Hepatocyte (in vitro differentiated cells): Measurements from ENCODE around the gene AMDHD1. TPM values are rescaled to one million over a fixed set of nuclear protein-coding genes. Genes with fewer than 3 reads are reported as not detected.
A peak's percentile ranks its signal among the peaks of the same experiment; 100 is the strongest.

Experiments used
- DNase-seq: peaks from one replicate; pipeline ENCODE4 v3.0.0-alpha.2; 2016; ENCODE audit warnings: low spot score
- H2AFZ ChIP-seq: fragments of 200-600 bp; sonication (generic); 2 replicates; pipeline ENCODE4 v1.6.0; 2016; ENCODE audit warnings: antibody characterized with exemption, mild to moderate bottlenecking
- H3K27ac ChIP-seq: fragments of 200-600 bp; sonication (generic); 2 replicates; pipeline ENCODE4 v1.5.1; 2016; ENCODE audit warnings: mild to moderate bottlenecking
- H3K27me3 ChIP-seq: fragments of 200-600 bp; sonication (generic); 2 replicates; pipeline ENCODE4 v1.6.1; 2016
- H3K36me3 ChIP-seq: fragments of 200-600 bp; sonication (generic); replicated peaks from 2 replicates; pipeline ENCODE4 v1.5.1; 2016; ENCODE audit warnings: low read depth; ENCODE audit not compliant: insufficient read depth
- H3K4me1 ChIP-seq: fragments of 200-600 bp; sonication (generic); 2 replicates; pipeline ENCODE4 v1.5.1; 2016; ENCODE audit warnings: mild to moderate bottlenecking, moderate library complexity; ENCODE audit not compliant: insufficient read depth
- H3K4me2 ChIP-seq: fragments of 200-600 bp; sonication (generic); 2 replicates; pipeline ENCODE4 v1.6.0; 2016
- H3K4me3 ChIP-seq: fragments of 200-600 bp; sonication (generic); 2 replicates; pipeline ENCODE4 v1.5.1; 2016; ENCODE audit warnings: mild to moderate bottlenecking
- H3K79me2 ChIP-seq: fragments of 200-600 bp; sonication (generic); 2 replicates; pipeline ENCODE4 v1.6.0; 2017; ENCODE audit warnings: mild to moderate bottlenecking
- H3K9me2 ChIP-seq: fragments of 200-600 bp; sonication (generic); replicated peaks from 2 replicates; pipeline ENCODE4 v1.6.0; 2017; ENCODE audit warnings: mild to moderate bottlenecking; ENCODE audit not compliant: insufficient read depth
- H3K9me3 ChIP-seq: fragments of 200-600 bp; sonication (generic); 2 replicates; pipeline ENCODE4 v1.5.1; 2016; ENCODE audit warnings: low read depth, mild to moderate bottlenecking
- H4K20me1 ChIP-seq: fragments of 200-600 bp; sonication (generic); 2 replicates; pipeline ENCODE4 v1.6.0; 2016; ENCODE audit warnings: mild to moderate bottlenecking; ENCODE audit not compliant: insufficient read depth, poor library complexity, severe bottlenecking
- EZH2 ChIP-seq: fragments of 200-600 bp; sonication (generic); IDR thresholded peaks from 2 replicates; pipeline ENCODE4 v1.6.1; 2016; ENCODE audit warnings: antibody characterized with exemption, mild to moderate bottlenecking, borderline replicate concordance
- EZH2phosphoT487 ChIP-seq: fragments of 200-600 bp; sonication (generic); IDR thresholded peaks from one replicate; pipeline ENCODE4 v1.6.1; 2018; ENCODE audit warnings: antibody characterized with exemption, mild to moderate bottlenecking, low read depth, moderate library complexity; ENCODE audit not compliant: unreplicated experiment, severe bottlenecking
- WGBS: methylation state at CpG from one replicate; pipeline ENCODE4 v1.1.6; 2016; ENCODE audit warnings: low lambda C conversion rate; ENCODE audit errors: missing lambda C conversion rate; 5-methylcytosine and 5-hydroxymethylcytosine counted together
- polyA plus RNA-seq: library from polyadenylated mRNA; unstranded; fragments of >200 nt; fragmentation: Nextera tagmentation; extraction: Ambion mirVana; gene quantifications from 2 replicates; pipeline ENCODE4 v1.2.1, GENCODE V29; 2016
- total RNA-seq: library from RNA; depleted of rRNA; stranded (reverse); fragments of >200 nt; gene quantifications from 2 replicates; pipeline ENCODE4 v1.2.3, GENCODE V29; 2014
- TF ChIP-seq, protein P1 (sequence below): fragments of 200-600 bp; sonication (generic); IDR thresholded peaks from 2 replicates; pipeline ENCODE4 v1.5.1; 2016; ENCODE audit warnings: antibody characterized with exemption, mild to moderate bottlenecking; ENCODE audit not compliant: poor library complexity

The AMDHD1 gene
- total and polyA plus RNA-seq, 2 experiments from 2014 or later: 3.0 to 3.5 TPM

DNA sequence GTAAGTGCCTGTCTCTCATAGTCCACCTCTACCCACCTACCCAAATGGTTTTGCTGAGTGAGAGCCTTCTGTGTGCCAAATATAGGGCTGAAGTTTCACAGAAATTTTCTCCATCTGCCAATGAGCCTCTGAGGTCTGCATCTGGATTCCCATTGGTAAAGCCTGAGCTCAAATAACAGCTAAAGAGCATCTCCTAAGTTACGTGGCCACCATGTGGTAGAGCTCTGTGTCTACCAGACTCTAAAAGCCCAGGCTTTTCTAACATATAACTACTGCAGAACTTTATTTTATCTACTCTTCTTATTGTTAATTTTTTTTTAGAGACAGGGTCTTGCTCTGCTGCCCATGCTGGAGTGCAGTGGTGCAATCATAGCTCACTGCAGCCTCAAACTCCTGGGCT lies 16.0 kb downstream of the AMDHD1 start:
- Histone ChIP-seq H3K4me3 (no peak overlapping the region), H2AFZ (no peak overlapping the region), H3K4me1 (no peaks in the 10 kb centered on the region), H3K4me2 (no peak overlapping the region), H3K27me3 (no peaks in the 10 kb centered on the region), H3K36me3 (no peaks in the 10 kb centered on the region), H3K27ac (no peak overlapping the region), H3K9me3 (no peaks in the 10 kb centered on the region), H4K20me1 (no peaks in the 10 kb centered on the region), H3K9me2 (no peaks in the 10 kb centered on the region), H3K79me2 (no peaks in the 10 kb centered on the region)
- WGBS: 75% methylated on average over 1 of the region's 1 CpG
- DNase-seq: no peak
- TF ChIP-seq, protein P1, sequence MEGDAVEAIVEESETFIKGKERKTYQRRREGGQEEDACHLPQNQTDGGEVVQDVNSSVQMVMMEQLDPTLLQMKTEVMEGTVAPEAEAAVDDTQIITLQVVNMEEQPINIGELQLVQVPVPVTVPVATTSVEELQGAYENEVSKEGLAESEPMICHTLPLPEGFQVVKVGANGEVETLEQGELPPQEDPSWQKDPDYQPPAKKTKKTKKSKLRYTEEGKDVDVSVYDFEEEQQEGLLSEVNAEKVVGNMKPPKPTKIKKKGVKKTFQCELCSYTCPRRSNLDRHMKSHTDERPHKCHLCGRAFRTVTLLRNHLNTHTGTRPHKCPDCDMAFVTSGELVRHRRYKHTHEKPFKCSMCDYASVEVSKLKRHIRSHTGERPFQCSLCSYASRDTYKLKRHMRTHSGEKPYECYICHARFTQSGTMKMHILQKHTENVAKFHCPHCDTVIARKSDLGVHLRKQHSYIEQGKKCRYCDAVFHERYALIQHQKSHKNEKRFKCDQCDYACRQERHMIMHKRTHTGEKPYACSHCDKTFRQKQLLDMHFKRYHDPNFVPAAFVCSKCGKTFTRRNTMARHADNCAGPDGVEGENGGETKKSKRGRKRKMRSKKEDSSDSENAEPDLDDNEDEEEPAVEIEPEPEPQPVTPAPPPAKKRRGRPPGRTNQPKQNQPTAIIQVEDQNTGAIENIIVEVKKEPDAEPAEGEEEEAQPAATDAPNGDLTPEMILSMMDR: peak; percentile 15
- TF ChIP-seq EZH2: no peak
- no peak for TF ChIP-seq EZH2phosphoT487

DNA sequence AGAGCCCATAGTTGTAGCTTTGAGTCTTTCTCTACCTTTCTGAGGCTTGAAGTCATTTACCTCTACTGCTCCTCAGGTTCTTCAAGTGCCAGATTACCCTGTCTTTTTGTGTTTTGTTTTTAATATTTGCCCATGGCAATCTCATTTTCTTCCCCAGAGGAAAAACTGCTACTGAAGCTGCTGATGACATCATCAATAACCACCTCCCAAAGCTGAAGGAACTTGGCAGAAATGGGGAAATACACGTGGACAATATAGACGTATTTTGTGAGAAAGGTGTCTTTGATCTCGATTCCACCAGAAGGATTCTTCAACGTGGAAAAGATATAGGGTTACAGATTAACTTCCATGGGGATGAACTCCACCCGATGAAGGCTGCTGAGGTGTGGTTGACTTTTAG lies 17.1 kb downstream of the AMDHD1 start:
- WGBS: 56% methylated on average over 5 of the region's 5 CpGs
- H2AFZ ChIP-seq: no peak overlapping the region

DNA sequence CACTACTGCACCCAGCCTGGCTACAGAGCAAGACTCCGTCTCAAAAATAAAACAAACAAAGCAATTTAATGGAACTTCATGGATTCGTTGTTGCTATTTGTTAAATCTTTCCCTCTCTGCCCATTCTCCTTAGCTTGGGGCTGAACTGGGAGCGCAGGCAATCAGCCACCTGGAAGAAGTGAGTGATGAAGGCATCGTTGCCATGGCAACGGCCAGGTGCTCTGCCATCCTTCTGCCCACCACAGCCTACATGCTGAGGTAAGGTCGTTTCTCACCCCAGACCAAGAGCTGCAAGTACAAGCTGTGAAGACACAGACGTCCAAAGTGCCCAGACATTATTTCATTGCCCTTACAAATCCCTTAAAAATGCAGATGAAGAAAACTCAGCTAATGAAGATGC lies 19.1 kb downstream of the AMDHD1 start:
- Histone ChIP-seq H3K9me3 (no peaks in the 10 kb centered on the region), H4K20me1 (no peaks in the 10 kb centered on the region), H3K36me3 (no peaks in the 10 kb centered on the region), H2AFZ (no peak overlapping the region), H3K9me2 (no peaks in the 10 kb centered on the region), H3K79me2 (no peaks in the 10 kb centered on the region), H3K27ac (no peak overlapping the region), H3K4me2 (no peak overlapping the region), H3K4me3 (no peak overlapping the region), H3K4me1 (no peaks in the 10 kb centered on the region), H3K27me3 (no peaks in the 10 kb centered on the region)
- 77% methylated on average over 7 of the region's 7 CpGs for WGBS
- TF ChIP-seq, protein P1: no peak
- TF ChIP-seq EZH2phosphoT487: no peak
- TF ChIP-seq EZH2: no peak
- DNase-seq: no peak

More for the DNA sequence above, 17.1 kb downstream of the AMDHD1 start:
- Histone ChIP-seq H3K4me1 (no peaks in the 10 kb centered on the region), H3K27ac (no peak overlapping the region), H3K9me2 (no peaks in the 10 kb centered on the region), H4K20me1 (no peaks in the 10 kb centered on the region), H3K4me2 (no peak overlapping the region), H3K27me3 (no peaks in the 10 kb centered on the region), H3K79me2 (no peaks in the 10 kb centered on the region), H3K4me3 (no peak overlapping the region), H3K9me3 (no peaks in the 10 kb centered on the region), H3K36me3 (no peaks in the 10 kb centered on the region)
- TF ChIP-seq EZH2phosphoT487: no peak
- TF ChIP-seq, protein P1: no peak
- TF ChIP-seq EZH2: no peak
- no peak for DNase-seq

DNA sequence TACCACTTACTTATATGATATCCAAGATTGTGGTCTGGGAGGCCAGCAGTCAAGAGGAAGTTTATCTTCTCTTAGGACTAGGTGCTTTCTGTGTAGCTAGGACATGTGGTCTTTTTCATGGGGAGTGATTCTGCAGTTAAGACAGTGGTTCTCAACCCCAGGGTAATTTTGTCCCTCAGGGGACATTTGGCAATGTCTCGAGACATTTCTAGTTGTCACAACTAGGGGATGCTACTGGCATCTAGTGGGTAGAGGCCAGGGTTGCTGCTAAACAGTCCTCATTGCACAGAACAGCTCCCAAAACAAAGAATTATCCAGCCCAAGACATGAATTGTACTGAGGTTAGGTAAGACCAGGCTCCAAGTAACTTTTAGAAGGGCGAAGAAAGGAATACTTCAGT lies 20.0 kb downstream of the AMDHD1 start:
- H3K4me1 ChIP-seq: no peaks in the 10 kb centered on the region
- no peak for DNase-seq
- H3K36me3 ChIP-seq: no peaks in the 10 kb centered on the region
- no peaks in the 10 kb centered on the region for H3K27me3 ChIP-seq
- H2AFZ ChIP-seq: no peak overlapping the region
- no peak overlapping the region for H3K4me3 ChIP-seq
- no peaks in the 10 kb centered on the region for H3K9me3 ChIP-seq
- H4K20me1 ChIP-seq: no peaks in the 10 kb centered on the region
- H3K27ac ChIP-seq: no peak overlapping the region
- WGBS: 91% methylated on average over 2 of the region's 2 CpGs
- H3K9me2 ChIP-seq: no peaks in the 10 kb centered on the region
- no peaks in the 10 kb centered on the region for H3K79me2 ChIP-seq
- H3K4me2 ChIP-seq: no peak overlapping the region
- TF ChIP-seq, protein P1: no peak
- TF ChIP-seq EZH2phosphoT487 (no peak), EZH2 (no peak)
